Cerebellar nuclear complex (tissue), 1 donor: Measurements from ENCODE around the gene IGSF21.
"Not testable (repeated sequence)": the region's sequence is repeated elsewhere in the genome, so short reads cannot be mapped to it uniquely, and the experiment has no call there.

Experiments used
- DNase-seq, 2 experiments: peaks; one replicate each; lab custom pipeline; 2025; lab: John Stamatoyannopoulos, UW

The IGSF21 gene

GRCh38 chr1:18353992-18354391, 246.4 kb downstream of the IGSF21 start:
- DNase-seq, result no peak

GRCh38 chr1:18354612-18355011, 247.0 kb downstream of the IGSF21 start:
- DNase-seq, result no peak

- no peak for DNase-seq
Observed at GRCh38 chr1:18357622-18358230, 250.1 kb downstream of the IGSF21 start.

GRCh38 chr1:18358600-18358999, 251.0 kb downstream of the IGSF21 start:
- no peak for DNase-seq

GRCh38 chr1:18360251-18360650, 252.7 kb downstream of the IGSF21 start:
- no peak for DNase-seq

GRCh38 chr1:18362150-18362549, 254.6 kb downstream of the IGSF21 start:
- no peak for DNase-seq

- no peak for DNase-seq
Observed at GRCh38 chr1:18363436-18363835, 255.8 kb downstream of the IGSF21 start.

- no peak for DNase-seq
Observed at GRCh38 chr1:18365099-18365705, 257.6 kb downstream of the IGSF21 start.

GRCh38 chr1:18372505-18372904, 264.9 kb downstream of the IGSF21 start:
- not testable (repeated sequence) for DNase-seq

GRCh38 chr1:18373151-18373550, 265.6 kb downstream of the IGSF21 start:
- DNase-seq, result no peak

- no peak for DNase-seq
Observed at GRCh38 chr1:18373882-18374493, 266.4 kb downstream of the IGSF21 start.

- DNase-seq, result no peak
Observed at GRCh38 chr1:18376661-18377060, 269.1 kb downstream of the IGSF21 start.

- DNase-seq, result no peak
Observed at GRCh38 chr1:18380288-18380687, 272.7 kb downstream of the IGSF21 start.

DNA sequence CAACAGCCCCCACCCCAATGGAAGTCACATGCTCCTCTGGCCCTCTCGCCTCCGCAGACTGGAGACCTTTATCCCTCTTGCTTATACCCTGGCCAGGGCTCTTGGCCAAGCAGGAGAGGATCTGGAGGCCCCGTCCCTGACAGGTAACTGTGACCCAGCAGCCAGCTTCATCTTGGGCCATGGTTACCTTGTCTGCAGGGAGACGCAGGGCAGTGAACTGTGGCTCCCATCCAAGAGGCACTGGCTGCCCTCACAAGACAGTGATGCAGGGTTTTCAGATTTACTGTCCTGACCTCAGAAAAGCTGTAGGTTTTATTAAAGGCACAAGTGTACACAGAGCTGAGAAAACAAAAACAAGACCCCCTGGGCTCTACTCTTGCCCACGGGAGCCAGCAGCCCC, 276.5 kb downstream of the IGSF21 start:
- DNase-seq, result no peak

GRCh38 chr1:18384471-18384870, 276.9 kb downstream of the IGSF21 start:
- no peak for DNase-seq

DNA sequence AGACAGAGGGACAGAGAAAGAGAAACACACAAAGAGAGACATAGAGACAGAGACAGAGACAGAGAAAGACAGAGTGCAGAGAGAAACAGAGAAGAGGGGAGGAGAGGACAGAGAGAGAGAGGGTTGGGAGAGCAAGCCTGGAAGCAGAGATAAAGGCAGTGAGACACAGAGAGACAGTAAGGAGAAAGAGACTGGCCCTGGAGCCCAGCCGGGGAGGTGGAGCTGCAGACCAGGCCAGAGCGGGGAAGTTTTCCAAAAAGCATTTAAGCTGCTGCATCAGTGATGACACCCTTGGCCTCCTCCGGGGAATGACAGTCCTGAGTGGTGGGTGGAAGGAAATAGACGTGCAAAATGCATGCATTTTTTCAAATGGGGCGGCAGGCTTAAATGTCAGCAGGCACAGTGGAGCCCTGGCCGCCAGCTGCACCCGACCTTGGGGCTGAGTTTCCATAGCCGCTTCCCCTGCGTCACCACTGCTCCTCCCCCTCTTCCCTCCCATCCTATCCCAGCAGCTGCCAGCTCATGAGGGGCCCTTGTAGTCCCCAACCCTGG, 277.7 kb downstream of the IGSF21 start:
- DNase-seq, result no peak

DNA sequence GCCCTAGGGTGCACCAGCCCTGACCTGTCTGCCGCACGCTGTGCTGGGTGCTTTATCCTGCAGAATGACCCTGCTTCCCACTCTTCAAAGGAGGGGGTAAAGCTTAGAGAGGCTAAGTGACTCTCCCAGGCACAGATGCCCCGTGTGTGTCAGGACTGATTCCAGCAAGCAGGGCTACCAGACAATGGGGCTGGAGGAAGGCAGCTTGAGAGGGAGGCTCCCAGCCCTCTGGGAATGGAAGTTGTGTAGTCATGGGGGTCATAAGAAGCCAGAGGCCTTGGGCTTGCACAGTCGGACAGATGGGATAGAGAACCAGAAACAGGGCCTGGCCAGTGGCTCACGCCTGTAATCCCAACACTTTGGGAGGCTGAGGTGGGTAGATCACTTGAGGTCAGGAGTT, 279.0 kb downstream of the IGSF21 start:
- DNase-seq, result no peak

GRCh38 chr1:18387307-18387706, 279.7 kb downstream of the IGSF21 start:
- DNase-seq, result no peak

DNA sequence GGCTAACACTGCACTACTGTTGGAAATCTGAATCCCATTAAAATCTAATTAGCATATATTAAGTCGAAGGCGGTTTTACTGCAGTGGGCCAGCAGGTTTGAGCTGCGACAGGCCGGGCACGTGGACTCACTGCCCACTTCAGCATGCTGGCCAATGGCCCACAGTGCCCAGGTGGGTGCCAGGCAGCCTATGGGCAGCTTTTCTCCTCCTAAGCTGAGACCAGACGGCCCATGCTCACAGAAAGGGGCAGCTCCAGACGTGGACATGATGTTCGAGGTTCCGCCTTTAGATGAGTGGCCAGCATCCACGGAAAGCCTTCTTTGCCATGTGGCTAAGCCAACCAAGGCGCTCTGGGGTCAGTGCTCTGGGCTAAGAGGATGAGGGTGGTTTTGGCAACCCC, 283.4 kb downstream of the IGSF21 start:
- DNase-seq, result no peak

DNA sequence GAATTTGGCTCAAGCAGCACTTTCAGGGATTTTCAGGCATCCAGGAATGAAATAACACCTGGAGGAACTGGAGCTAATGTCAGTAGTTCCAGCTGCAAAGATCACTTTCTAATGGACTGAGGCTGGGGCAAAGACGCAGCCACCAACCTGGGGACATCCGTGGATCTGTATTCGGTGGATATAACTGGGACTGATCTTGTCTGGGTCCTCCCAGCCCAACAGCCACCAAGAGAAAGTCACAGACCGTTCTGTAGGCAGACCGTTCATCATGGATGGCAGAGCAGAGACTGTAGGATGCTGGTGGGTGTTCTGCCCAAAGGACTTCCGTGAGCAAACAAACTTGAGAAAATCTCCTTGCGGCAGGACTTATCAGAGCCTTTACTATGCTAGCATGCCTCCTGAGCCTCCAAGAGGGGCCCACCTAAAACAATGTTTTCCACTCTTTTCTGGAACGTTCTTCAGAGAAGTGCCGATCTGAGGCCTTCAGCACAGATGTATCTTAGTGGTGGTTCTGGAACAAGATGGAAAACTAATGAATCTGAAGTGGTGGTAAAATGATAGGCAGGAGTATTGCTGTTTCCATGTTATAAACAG, 287.1 kb downstream of the IGSF21 start:
- DNase-seq, result no peak

DNA sequence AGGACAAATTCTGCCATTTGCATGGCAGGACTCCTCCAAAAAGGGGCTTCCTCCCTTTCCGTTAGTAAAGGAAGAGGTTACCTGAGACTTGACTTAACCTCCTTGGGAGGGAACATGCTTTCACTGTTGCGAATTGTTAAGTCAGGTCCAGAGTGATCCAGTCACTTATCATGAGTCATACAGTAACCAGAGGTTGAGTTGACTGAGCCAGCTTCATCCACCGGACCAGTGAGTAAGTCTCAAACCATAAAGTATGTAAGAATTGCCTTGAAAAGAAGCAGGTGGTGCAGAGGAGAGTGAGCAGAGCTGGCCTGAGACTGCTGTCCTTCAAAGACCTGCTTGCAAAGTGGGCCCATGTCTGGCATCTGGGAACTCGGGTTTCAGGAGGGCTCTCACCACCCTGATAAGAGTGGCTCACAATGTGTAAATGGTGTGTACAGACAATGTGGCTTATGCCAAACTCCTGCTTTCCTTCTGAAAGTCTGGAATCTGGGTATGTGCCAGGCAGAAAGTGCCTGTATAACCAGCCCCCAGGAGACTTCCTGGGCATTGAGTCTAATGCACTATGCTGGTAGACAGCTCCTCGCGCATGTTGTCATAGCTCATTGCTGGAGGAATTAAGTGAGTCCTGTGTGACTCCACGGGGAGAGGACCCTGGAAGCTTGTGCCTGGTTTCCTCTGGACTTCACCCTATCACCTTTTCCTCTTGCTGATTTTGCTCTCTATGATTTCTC, 288.8 kb downstream of the IGSF21 start:
- DNase-seq, result no peak

DNA sequence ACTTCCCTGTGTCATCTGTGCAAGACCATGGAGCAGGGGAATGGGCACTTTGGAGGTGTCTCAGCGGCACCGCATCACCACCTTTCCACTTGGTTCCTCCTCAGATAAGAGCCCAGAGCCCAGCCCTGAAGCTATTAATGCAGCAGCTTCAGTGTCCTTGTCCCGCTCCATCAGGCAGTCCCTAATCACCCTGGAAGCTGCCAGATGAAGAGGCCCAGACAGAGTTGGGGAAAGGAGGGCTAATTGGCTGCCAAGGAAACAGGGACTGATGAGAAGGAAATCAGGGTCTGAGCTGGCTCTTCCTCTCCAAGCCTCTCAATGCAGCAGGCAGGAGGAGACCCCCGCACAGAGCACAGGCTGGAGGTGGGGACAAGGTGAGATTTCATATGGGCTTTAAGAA, 290.0 kb downstream of the IGSF21 start:
- no peak for DNase-seq
